ENCODE data around the gene TTLL5. TPM values are rescaled to one million over a fixed set of nuclear protein-coding genes. Genes with fewer than 3 reads are reported as not detected.

Gene TTLL5
- total RNA-seq, 1 donor from 2014 or later: 29.6 TPM

DNA sequence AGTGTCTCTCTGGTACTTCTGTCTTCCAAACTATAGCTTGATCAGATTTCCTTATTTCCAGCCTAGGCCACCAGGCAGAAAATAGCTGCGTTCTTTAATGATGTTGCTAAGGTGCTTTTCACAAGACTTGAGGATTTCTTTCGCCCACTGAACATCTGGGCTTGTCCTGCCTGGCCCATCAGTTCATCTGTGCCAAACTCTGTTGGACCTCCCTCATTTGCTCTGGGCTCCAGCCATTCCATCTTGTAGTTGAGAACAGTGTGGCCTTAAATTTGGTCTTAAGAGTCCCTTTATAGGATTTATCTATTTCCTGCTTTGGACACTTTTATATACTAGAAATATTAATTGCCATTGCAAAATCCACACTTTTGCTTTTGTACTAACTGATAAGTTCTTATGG, 109.6 kb downstream of the TTLL5 start:
- intact Hi-C loops (cut with micrococcal nuclease): no loop called here
- no peaks in the 10 kb centered on the region for H3K9me3 Mint-ChIP-seq
- peaks cover 10% of the 10 kb centered on the region for H3K36me3 Mint-ChIP-seq (ENCODE audit: low read depth)
- H3K27me3 Mint-ChIP-seq (ENCODE audit: low read depth): no peaks in the 10 kb centered on the region
- H3K4me3 Mint-ChIP-seq (ENCODE audit: low read depth): no peak overlapping the region
- DNase-seq (ENCODE audit: low spot score): no peak
- no peaks in the 10 kb centered on the region for H3K4me1 Mint-ChIP-seq (ENCODE audit: low read depth)
- H3K27ac Mint-ChIP-seq: no peak overlapping the region

DNA sequence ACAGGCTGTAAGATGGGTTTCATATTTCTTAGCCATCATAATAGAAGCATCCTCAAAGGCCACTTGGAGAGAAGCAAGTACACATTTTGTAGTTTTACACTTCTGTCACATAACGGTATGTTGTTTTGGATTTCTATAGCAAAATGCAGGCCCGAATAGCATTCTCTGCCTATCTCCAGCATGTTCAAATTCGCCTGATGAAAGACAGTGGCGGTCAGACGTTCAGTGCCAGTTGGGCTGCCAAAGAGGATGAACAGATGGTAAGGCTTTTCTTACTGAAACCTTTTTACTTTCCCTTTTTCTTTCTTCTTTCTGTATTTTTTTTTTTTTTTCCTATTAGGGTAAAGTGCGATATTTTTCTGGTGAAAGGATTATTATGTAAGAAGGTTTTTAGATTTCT, 110.5 kb downstream of the TTLL5 start:
- H3K27ac Mint-ChIP-seq: no peak overlapping the region
- peaks cover 12% of the 10 kb centered on the region for H3K36me3 Mint-ChIP-seq (ENCODE audit: low read depth)
- H3K27me3 Mint-ChIP-seq (ENCODE audit: low read depth): no peaks in the 10 kb centered on the region
- H3K9me3 Mint-ChIP-seq: no peaks in the 10 kb centered on the region
- H3K4me1 Mint-ChIP-seq (ENCODE audit: low read depth): no peaks in the 10 kb centered on the region
- no peak for DNase-seq (ENCODE audit: low spot score)
- H3K4me3 Mint-ChIP-seq (ENCODE audit: low read depth): no peak overlapping the region
- intact Hi-C loops (cut with micrococcal nuclease): no loop called here

DNA sequence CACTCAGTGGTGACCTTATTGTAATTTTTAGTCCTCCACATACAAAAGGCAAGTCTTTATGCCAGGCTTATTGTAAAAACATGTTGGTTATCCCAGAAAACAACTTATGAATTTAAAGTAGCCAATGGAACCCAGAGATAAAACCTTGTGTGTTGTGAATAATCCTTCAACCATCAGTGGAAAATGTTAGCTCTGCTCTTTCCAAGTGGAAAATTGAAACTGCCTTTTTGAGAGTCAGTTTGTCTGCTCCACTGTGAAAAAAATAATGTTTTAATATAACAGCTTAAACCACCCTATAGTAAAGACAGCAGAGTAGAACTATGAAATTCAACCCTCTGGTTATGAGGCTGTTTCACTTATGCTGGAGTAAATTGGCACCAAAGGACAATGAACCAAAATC, 112.0 kb downstream of the TTLL5 start:
- H3K4me3 Mint-ChIP-seq (ENCODE audit: low read depth): no peak overlapping the region
- no peak for DNase-seq (ENCODE audit: low spot score)
- peaks cover 13% of the 10 kb centered on the region for H3K36me3 Mint-ChIP-seq (ENCODE audit: low read depth)
- intact Hi-C loops (cut with micrococcal nuclease): no loop called here
- H3K4me1 Mint-ChIP-seq (ENCODE audit: low read depth): no peaks in the 10 kb centered on the region
- no peaks in the 10 kb centered on the region for H3K27me3 Mint-ChIP-seq (ENCODE audit: low read depth)
- H3K27ac Mint-ChIP-seq: no peak overlapping the region
- H3K9me3 Mint-ChIP-seq: no peaks in the 10 kb centered on the region

DNA sequence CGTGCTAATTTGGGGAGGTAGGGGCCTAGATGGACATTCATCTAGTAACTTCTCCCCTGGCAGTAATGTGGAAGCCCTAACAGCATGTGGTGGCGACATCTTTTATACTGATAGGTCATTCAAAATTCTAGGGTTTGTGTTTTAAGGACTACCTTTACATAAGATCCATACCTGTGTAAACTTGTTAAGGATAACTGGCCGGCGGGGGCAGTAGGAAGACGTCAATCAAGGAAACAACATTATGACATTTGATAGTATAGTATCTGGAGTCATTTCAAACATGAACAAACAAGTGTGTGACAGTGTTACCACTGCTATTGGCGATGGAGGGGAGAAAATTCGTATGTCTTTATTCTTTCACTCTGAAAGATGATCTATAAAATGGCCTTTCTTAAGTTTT, 120.0 kb downstream of the TTLL5 start:
- Mint-ChIP-seq H3K4me3 (ENCODE audit: low read depth) (no peak overlapping the region), H3K27me3 (ENCODE audit: low read depth) (no peaks in the 10 kb centered on the region), H3K27ac (no peak overlapping the region), H3K9me3 (no peaks in the 10 kb centered on the region), H3K4me1 (ENCODE audit: low read depth) (peaks cover 4% of the 10 kb centered on the region), H3K36me3 (ENCODE audit: low read depth) (peaks cover 23% of the 10 kb centered on the region)
- DNase-seq (ENCODE audit: low spot score): no peak
- intact Hi-C loops (cut with micrococcal nuclease): no loop called here

DNA sequence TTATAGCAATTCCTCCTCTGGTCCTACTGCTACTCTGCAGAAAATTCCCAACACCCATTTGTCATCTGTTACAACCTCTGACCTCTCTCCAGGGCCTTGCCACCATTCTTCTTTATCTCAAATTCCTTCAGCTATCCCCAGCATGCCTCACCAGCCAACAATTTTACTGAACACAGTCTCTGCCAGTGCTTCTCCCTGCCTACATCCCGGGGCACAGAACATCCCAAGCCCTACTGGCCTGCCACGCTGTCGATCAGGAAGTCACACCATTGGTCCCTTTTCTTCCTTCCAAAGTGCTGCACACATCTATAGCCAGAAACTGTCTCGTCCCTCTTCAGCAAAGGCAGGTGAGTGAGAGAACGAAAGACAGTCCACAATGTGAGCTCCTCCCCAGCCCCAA, 122.1 kb downstream of the TTLL5 start:
- intact Hi-C loops (cut with micrococcal nuclease): no loop called here
- Mint-ChIP-seq H3K4me3 (ENCODE audit: low read depth) (no peak overlapping the region), H3K27ac (no peak overlapping the region), H3K9me3 (no peaks in the 10 kb centered on the region), H3K4me1 (ENCODE audit: low read depth) (peaks cover 4% of the 10 kb centered on the region), H3K27me3 (ENCODE audit: low read depth) (no peaks in the 10 kb centered on the region), H3K36me3 (ENCODE audit: low read depth) (peaks cover 26% of the 10 kb centered on the region)
- DNase-seq (ENCODE audit: low spot score): no peak

DNA sequence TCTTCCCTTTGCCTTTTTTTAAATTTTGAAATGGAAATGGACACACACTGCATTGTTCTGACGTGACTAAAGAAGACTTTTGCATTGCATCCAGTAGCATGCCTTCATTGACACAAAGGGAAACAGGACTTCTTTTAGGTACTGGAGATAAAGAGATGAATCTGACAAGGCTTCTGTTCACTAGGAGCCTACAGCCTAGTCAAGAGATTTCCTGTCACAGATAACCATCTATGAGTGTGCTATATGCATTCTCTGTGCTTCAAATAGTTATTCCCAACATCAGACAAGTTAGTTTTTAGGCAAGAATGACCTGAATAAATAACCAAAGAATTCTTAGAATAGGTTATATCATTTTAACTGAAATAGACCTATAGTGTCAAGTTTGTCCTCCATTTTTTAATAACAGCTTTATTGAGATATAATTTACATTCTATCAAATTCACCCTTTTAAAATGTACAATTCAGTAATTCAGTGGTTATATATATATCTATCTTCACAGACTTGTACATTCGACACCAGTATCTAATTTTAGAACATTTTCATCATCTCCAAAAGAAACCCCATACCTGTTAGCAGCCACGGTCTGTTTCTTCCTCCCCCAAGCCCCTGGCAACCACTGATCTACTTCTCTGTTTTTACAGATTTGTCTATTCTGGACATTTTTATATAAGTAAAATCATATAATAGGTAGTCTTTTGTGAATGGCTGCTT, 122.7 kb downstream of the TTLL5 start:
- no peak for DNase-seq (ENCODE audit: low spot score)
- no peak overlapping the region for H3K27ac Mint-ChIP-seq
- no peak overlapping the region for H3K4me3 Mint-ChIP-seq (ENCODE audit: low read depth)
- H3K9me3 Mint-ChIP-seq: no peaks in the 10 kb centered on the region
- H3K36me3 Mint-ChIP-seq (ENCODE audit: low read depth): peaks cover 26% of the 10 kb centered on the region
- H3K4me1 Mint-ChIP-seq (ENCODE audit: low read depth): peaks cover 4% of the 10 kb centered on the region
- no peaks in the 10 kb centered on the region for H3K27me3 Mint-ChIP-seq (ENCODE audit: low read depth)
- intact Hi-C loops (cut with micrococcal nuclease): no loop called here

DNA sequence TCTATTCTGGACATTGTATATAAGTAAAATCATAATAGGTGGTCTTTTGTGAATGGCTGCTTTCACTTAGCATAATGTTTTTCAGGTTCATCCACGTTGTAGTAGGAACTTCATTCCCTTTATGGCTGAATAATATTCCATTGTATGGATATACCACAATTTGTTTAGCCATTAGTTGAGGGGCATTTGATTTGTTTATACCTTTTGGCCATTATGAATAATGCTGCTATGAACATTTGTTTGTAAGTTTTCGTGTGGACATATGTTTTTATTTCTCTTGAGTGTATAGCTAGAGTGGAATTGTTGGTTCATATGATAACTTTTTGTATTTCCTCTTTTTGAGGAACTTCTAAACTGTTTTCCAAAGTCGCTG, 123.3 kb downstream of the TTLL5 start:
- no peaks in the 10 kb centered on the region for H3K9me3 Mint-ChIP-seq

DNA sequence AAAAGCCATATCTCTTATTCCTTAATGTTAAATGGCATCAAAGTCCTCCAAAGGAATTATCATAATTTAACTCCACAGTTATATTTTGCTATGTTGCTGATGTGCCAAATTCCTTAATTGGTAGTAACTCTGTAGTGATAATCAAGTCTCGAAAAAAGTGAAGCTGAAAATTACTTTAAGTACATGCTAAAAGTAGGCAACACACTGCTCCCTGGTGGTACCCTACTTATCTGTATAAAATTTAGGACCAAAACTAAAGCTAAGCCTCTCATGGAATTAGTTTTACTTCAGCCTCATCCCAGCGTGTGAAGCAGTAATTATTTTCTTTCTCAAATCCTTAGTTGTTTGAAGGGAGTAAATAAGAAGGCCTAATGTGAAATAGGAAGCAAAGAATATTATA, 132.8 kb downstream of the TTLL5 start:
- H3K27ac Mint-ChIP-seq: no peak overlapping the region
- no peaks in the 10 kb centered on the region for H3K4me1 Mint-ChIP-seq (ENCODE audit: low read depth)
- peaks cover 41% of the 10 kb centered on the region for H3K36me3 Mint-ChIP-seq (ENCODE audit: low read depth)
- intact Hi-C loops (cut with micrococcal nuclease): no loop called here
- H3K9me3 Mint-ChIP-seq: peaks cover 12% of the 10 kb centered on the region
- no peak overlapping the region for H3K4me3 Mint-ChIP-seq (ENCODE audit: low read depth)
- no peak for DNase-seq (ENCODE audit: low spot score)
- no peaks in the 10 kb centered on the region for H3K27me3 Mint-ChIP-seq (ENCODE audit: low read depth)

More for the DNA sequence above, 123.3 kb downstream of the TTLL5 start:
- Mint-ChIP-seq H3K36me3 (ENCODE audit: low read depth) (peaks cover 28% of the 10 kb centered on the region), H3K4me3 (ENCODE audit: low read depth) (no peak overlapping the region), H3K27me3 (ENCODE audit: low read depth) (no peaks in the 10 kb centered on the region), H3K4me1 (ENCODE audit: low read depth) (peaks cover 4% of the 10 kb centered on the region), H3K27ac (no peak overlapping the region)
- intact Hi-C loops (cut with micrococcal nuclease): no loop called here
- DNase-seq (ENCODE audit: low spot score): no peak

DNA sequence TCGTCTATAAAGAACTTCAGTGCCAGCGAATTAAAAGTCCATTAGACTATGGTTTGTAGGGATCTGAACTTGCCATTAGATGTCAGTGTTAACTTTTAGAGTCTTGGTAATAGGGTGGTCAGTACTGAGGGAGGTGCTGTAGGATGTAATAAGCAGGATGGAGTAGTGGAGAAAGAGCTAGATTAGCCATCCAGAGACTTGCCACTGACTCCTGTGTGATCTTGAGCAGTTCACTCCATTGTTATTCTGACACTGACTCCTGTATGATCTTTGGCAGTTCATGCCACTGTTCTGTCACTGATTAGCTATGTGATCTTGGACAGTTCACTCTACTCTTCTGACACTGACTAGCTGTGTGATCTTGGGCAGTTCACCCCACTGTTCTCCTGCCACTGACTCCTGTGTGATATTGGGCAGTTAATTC, 133.6 kb downstream of the TTLL5 start:
- H3K36me3 Mint-ChIP-seq (ENCODE audit: low read depth): peaks cover 47% of the 10 kb centered on the region
- no peak overlapping the region for H3K27ac Mint-ChIP-seq
- H3K27me3 Mint-ChIP-seq (ENCODE audit: low read depth): no peaks in the 10 kb centered on the region
- H3K4me3 Mint-ChIP-seq (ENCODE audit: low read depth): no peak overlapping the region
- H3K4me1 Mint-ChIP-seq (ENCODE audit: low read depth): no peaks in the 10 kb centered on the region
- intact Hi-C loops (cut with micrococcal nuclease): no loop called here
- peaks cover 18% of the 10 kb centered on the region for H3K9me3 Mint-ChIP-seq
- DNase-seq (ENCODE audit: low spot score): no peak

DNA sequence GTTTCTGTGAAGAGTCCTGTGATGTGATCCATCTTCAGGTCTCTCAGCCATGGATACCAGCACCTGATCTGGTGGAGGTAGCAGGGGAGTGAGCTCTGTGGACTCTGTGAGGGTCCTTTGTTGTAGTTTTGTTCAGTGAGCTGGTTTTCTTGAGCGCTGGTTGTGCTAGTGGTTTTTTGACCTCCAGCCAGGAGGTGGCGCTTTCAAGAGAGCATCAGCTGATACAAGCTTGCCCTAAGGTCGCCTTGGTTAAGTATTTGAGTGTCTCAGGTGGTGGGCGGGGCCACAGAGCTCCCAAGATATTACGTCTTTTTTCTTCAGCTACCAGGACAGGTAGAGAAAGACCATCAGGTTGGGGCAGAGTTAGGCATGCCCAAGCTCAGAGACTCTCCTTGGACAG, 139.7 kb downstream of the TTLL5 start:
- Mint-ChIP-seq H3K9me3 (peaks cover 26% of the 10 kb centered on the region), H3K4me3 (ENCODE audit: low read depth) (no peak overlapping the region), H3K36me3 (ENCODE audit: low read depth) (peaks cover 48% of the 10 kb centered on the region), H3K27ac (no peak overlapping the region), H3K27me3 (ENCODE audit: low read depth) (no peaks in the 10 kb centered on the region), H3K4me1 (ENCODE audit: low read depth) (no peaks in the 10 kb centered on the region)
- intact Hi-C loops (cut with micrococcal nuclease): no loop called here
- DNase-seq (ENCODE audit: low spot score): no peak

DNA sequence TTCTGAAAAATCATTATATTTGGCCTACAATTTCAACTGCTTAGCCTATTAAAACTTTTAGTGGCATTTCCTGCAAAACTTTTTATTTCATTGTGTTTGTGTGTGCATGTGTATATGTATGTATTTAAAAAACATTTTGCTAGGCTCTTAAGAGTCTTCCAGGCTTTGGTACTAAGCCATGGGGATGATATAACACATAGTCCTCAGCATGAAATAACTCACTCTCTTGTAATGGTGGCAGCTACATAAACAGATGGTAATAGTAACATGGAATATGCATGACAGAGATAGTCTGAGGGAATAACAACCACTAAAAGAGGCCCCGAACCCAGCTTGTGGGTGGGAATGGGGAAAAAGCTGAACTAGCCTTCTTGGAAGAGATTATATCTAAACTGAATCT, 141.4 kb downstream of the TTLL5 start:
- Mint-ChIP-seq H3K36me3 (ENCODE audit: low read depth) (peaks cover 32% of the 10 kb centered on the region), H3K4me3 (ENCODE audit: low read depth) (no peak overlapping the region), H3K9me3 (peaks cover 19% of the 10 kb centered on the region), H3K27me3 (ENCODE audit: low read depth) (no peaks in the 10 kb centered on the region), H3K4me1 (ENCODE audit: low read depth) (no peaks in the 10 kb centered on the region), H3K27ac (no peak overlapping the region)
- intact Hi-C loops (cut with micrococcal nuclease): no loop called here
- DNase-seq (ENCODE audit: low spot score): no peak

DNA sequence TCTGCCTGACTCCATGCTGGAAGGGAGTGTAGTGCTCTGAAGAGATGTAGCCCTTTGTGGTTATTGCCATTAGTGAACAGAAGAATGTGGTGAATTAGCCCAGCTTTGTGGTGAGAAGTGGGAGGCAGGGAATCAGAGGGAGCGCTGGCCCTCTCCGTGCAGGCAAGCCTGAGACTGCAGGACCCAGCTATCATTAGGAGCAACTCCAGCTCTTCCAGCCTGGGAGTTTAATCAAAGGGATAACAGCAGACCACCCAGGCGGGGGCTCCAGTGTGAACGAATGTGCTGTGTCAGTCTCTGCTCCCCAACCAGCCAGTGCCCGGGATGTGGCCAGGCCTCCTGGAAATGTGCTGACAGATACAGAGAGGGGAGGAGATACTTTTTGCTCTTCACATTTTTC, 142.7 kb downstream of the TTLL5 start:
- intact Hi-C loops (cut with micrococcal nuclease): no loop called here
- Mint-ChIP-seq H3K27ac (no peak overlapping the region), H3K36me3 (ENCODE audit: low read depth) (peaks cover 19% of the 10 kb centered on the region), H3K9me3 (peaks cover 14% of the 10 kb centered on the region), H3K4me3 (ENCODE audit: low read depth) (no peak overlapping the region), H3K4me1 (ENCODE audit: low read depth) (no peaks in the 10 kb centered on the region), H3K27me3 (ENCODE audit: low read depth) (no peaks in the 10 kb centered on the region)
- DNase-seq (ENCODE audit: low spot score): no peak

DNA sequence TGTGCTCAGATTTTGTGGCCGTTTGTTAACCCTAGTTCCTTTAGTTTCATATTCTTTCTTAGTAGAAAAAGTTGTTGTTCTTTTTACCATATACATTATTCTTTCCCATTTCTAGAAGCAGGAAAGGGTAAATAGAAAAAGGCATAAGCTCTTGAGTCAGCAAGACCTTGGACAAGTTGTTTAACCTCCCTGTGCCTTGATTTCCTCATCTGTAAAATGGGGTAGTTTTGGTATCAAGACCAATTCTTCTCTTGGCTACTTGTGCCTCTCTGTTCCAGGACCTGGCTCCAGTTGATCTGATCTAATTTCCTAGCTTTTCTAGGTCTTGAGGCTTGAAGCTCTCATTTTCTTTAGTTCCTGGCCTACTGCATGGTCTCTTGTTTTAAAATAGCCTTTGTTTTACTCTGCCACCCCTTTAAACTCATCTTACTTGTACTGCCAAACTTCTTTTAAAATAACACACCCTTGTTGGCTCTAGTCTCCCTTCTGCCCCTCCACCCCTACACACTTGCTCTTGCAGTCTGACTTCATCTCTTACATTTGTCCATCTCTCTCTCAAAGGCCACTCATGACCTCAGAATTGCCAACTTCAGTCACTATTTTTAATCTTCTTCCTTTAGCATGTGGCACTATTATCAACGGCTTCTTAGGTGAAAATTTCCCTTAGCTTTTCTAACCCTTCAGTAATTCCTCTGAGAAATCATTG, 143.7 kb downstream of the TTLL5 start:
- no peaks in the 10 kb centered on the region for H3K27me3 Mint-ChIP-seq (ENCODE audit: low read depth)
- peaks cover 10% of the 10 kb centered on the region for H3K36me3 Mint-ChIP-seq (ENCODE audit: low read depth)
- H3K4me3 Mint-ChIP-seq (ENCODE audit: low read depth): no peak overlapping the region
- no peak for DNase-seq (ENCODE audit: low spot score)
- no peaks in the 10 kb centered on the region for H3K4me1 Mint-ChIP-seq (ENCODE audit: low read depth)
- no peak overlapping the region for H3K27ac Mint-ChIP-seq
- H3K9me3 Mint-ChIP-seq: peaks cover 8% of the 10 kb centered on the region
- intact Hi-C loops (cut with micrococcal nuclease): no loop called here

Measured in activated T-helper 2 cell treated with anti-CD3 and anti-CD28 coated beads, Interferon-gamma antibody, Interleukin-2, Interleukin-4, amounts not matched to agents 10 μg/mL and 5 μg/mL and 100 μg/mL, durations not matched to agents 14 hours and 24 hours and 36 hours (primary cell).